SK-N-MC (cell line): ENCODE data around the gene TCEAL9.

Source experiments
- DNase-seq: peaks from one replicate; pipeline ENCODE4 v3.0.0-alpha.2; 2011; ENCODE audit warnings: low read depth, low spot score
- H3K27ac ChIP-seq: fragments of 200-600 bp; sonication (generic); 2 replicates; pipeline ENCODE4 v1.5.1; 2016; ENCODE audit warnings: mixed run types
- H3K36me3 ChIP-seq: fragments of 200-600 bp; sonication (generic); 2 replicates; pipeline ENCODE4 v1.6.1; 2017; ENCODE audit warnings: antibody characterized with exemption, low read length, mixed read lengths; ENCODE audit not compliant: insufficient read depth
- H3K4me3 ChIP-seq: fragments of 200-600 bp; sonication (generic); 2 replicates; pipeline ENCODE4 v1.5.1; 2016
- H3K9ac ChIP-seq: fragments of 200-600 bp; sonication (generic); 2 replicates; pipeline ENCODE4 v1.8.0; 2017; ENCODE audit warnings: mixed run types, mixed read lengths; ENCODE audit not compliant: insufficient read length
- H3K9me3 ChIP-seq: fragments of 200-600 bp; sonication (generic); 2 replicates; pipeline ENCODE4 v1.6.1; 2017; ENCODE audit warnings: low read depth, mild to moderate bottlenecking, antibody characterized with exemption, low read length, moderate library complexity, mixed read lengths
- EZH2 ChIP-seq: fragments of 200-600 bp; sonication (generic); IDR thresholded peaks from one replicate; pipeline ENCODE4 v1.6.1; 2017; ENCODE audit warnings: antibody characterized with exemption
- FOXP2 ChIP-seq: optimal IDR thresholded peaks from 2 replicates; pipeline ENCODE3; 2011; ENCODE audit warnings: mild to moderate bottlenecking, moderate library complexity; ENCODE audit not compliant: insufficient read depth; ENCODE audit errors: extremely low read length, control extremely low read depth
- POLR2AphosphoS5 ChIP-seq: IDR thresholded peaks from 2 replicates; pipeline ENCODE4 v1.6.1; 2012; ENCODE audit warnings: mild to moderate bottlenecking, low read depth, low read length, borderline replicate concordance

The TCEAL9 gene, protein sequence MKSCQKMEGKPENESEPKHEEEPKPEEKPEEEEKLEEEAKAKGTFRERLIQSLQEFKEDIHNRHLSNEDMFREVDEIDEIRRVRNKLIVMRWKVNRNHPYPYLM

DNA sequence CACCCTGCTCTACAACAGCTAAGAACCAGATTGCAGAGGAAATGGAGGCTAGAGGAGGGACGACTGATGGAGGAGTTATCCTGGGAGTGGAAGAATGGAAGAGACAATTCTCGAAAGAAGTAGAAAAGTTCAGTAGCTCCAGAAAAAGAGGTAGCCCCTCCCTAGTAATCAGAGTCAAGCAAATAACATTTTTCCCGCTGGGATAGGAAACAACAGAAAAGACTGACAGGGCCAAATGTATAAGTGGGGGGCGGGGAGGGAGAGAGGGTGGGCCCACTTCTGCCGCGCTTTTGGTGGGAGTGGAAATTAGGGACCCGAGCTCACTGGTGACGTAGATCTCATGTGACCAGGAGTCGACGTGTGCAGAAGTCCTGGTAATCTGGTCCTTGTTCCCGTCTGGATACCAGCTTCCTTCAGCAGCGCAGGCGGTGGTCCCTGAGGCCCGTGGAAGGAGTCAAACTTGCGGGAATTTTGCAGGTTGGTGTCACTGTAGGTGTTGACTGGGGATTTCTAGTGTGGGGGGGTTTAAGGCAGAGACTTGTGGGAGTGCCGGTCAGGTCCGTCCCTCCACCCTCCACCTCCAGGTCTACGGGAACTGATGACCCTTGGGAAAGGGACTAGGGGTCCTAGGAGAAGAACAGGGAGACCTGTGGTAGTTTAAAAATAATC, at the start of gene TCEAL9:
TCEAL9 (plus strand) TSS at position 377 of the 669 bp plus-strand sequence. CDS start 1,179 bp downstream, outside the sequence.
- no peak for TF ChIP-seq EZH2
- TF ChIP-seq POLR2AphosphoS5, result peak; percentile 80
- peaks cover 7% of the 10 kb centered on the region for H3K36me3 ChIP-seq
- H3K27ac ChIP-seq, result peak within 1 kb of the TSS; percentile 76; the same call in 1 of the 2 replicates
- peak within 1 kb of the TSS; percentile 88 for H3K4me3 ChIP-seq
- H3K9ac ChIP-seq, result peak within 1 kb of the TSS; percentile 85
- no peak for DNase-seq
- H3K9me3 ChIP-seq, result no peaks in the 10 kb centered on the region

DNA sequence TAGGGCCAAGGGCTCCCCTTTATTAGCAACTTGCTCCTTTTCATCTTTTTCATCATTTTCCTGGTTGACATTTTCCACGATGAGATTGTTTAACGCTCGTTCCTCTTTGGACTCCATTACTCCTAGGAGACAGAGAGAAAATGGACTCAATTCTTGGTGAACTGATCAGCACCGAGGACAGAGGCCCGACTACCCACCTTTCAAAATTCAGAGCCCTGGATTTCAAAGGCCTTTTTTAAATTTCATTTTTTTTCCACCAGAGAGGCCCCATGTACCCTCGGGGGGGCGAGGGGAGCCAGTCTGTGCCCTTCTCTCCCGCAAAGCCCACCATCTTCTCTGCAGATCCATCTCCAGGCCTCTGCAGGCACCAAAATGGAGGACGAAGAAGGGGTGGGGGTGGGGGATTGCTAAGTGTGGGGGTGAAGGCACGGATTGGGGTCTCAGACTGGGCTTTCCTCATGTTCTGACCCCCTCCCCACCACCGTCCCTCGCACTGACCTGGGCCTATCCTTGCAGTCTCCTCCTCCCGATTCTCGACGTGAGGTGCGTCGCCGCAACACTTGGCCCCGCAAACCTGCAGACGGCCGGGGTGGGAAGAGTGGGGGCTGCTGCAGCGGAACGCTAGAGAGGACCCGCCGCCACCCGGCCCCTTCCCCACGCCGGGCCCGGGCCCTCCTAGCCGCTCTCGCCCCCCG, 46.3 kb upstream of the TCEAL9 start:
- no peaks in the 10 kb centered on the region for H3K9me3 ChIP-seq
- TF ChIP-seq EZH2 (no peak), POLR2AphosphoS5 (no peak), FOXP2 (no peak)
- no peaks in the 10 kb centered on the region for H3K36me3 ChIP-seq
- no peak overlapping the region for H3K9ac ChIP-seq
- no peak for DNase-seq
- H3K27ac ChIP-seq, result no peak overlapping the region
- peak overlapping the region; percentile 73 for H3K4me3 ChIP-seq

DNA sequence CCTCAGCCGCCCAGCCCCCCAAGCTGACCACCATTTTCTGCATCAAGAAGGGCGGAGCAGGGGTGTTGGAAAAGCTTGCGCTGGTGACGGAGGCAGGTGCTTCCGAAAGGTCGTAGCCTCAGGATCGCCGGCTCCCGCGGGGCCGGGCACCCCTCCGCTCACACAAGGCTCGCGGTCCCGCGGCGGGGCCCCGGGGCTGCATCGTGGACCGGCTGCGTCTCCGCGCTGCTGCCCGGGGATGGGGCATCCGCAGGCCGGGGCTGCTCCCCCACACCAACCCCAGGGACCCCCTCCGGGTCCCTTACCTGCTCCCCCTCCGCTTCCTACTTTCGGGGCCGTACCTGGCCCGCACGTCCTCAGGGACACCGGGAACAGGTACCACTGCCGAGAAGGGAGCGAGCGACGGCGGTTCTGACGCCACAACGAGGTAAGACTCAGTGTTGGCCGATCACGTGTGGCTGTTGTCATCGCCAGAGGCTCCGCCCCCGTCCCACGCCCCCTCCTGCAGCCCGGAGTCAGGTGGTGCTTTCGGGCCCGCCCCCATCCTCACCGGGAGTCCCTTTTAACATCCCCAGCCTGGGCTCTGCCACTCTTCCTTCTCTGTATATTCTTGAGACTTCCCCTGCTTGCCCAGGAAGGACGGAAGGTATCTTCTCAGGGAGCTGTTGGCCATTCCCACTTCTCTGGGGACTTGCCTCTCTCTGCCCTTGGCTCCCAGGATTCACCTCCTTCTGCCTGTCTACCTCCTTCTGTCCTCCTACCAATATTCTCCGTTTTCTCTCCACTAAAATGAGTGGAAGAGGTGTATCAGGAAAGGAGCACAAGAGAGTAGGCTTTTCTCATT, 45.5 kb upstream of the TCEAL9 start, which contains the start of gene BEX2:
BEX2 (minus strand) TSS at position 436 of the 844 bp plus-strand sequence. CDS start 1,014 bp downstream, outside the sequence.
- Histone ChIP-seq H3K36me3 (no peaks in the 10 kb centered on the region), H3K9ac (no peak within 1 kb of the TSS), H3K4me3 (peak within 1 kb of the TSS; percentile 73), H3K9me3 (no peaks in the 10 kb centered on the region), H3K27ac (no peak within 1 kb of the TSS)
- no peak for DNase-seq
- TF ChIP-seq EZH2 (no peak), POLR2AphosphoS5 (no peak), FOXP2 (no peak)

DNA sequence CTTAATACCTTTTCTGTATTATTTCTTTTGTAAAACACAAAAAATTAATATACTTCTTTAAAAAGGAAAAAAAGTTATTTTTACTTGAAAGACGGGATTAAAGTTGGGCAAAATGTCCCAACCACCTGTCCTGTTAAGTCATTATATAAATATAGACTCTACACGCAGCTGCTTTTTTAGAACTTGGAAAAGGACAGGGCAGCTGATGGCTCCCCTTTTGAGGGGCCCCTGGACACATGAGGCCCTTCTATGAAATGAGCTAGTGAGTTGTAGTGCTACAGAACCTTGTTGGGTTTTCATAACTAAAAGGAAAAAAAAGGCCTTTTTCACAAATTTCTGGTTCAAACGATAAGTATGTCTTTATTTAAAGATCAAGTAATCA, 44.9 kb upstream of the TCEAL9 start:
- no peak overlapping the region for H3K4me3 ChIP-seq
- no peak for DNase-seq
- TF ChIP-seq EZH2 (no peak), POLR2AphosphoS5 (no peak), FOXP2 (no peak)

DNA sequence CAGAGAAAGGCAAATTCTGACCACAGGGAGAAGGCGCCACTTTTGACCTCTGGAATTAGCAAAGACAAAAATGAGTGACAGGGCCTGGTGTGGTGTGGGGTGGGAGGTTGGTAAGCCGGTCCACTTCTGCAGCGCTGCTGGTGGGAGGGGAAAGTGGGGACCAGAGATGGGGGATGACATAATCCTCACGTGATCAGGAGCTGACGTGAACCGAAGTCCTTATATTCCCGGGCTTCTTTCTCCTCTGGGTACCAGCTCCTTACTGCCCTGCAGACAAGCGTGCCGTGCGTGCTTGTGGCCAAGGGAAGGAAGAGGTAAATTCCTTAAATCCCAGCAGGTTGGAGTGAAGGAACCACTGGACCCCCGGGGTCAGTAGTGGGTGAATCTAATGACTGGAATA, 26.3 kb upstream of the TCEAL9 start, which contains the start of gene TCEAL7:
TCEAL7 (plus strand) TSS at position 249 of the 400 bp plus-strand sequence. CDS start 1,165 bp downstream, outside the sequence.
- Histone ChIP-seq H3K36me3 (no peaks in the 10 kb centered on the region), H3K9me3 (no peaks in the 10 kb centered on the region), H3K4me3 (no peak within 1 kb of the TSS), H3K27ac (no peak within 1 kb of the TSS), H3K9ac (no peak within 1 kb of the TSS)
- no peak for TF ChIP-seq FOXP2
- TF ChIP-seq EZH2, result no peak
- no peak for TF ChIP-seq POLR2AphosphoS5
- DNase-seq, result no peak

More for the DNA sequence above, 44.9 kb upstream of the TCEAL9 start:
- Histone ChIP-seq H3K9me3 (no peaks in the 10 kb centered on the region), H3K9ac (no peak overlapping the region), H3K36me3 (no peaks in the 10 kb centered on the region), H3K27ac (no peak overlapping the region)

DNA sequence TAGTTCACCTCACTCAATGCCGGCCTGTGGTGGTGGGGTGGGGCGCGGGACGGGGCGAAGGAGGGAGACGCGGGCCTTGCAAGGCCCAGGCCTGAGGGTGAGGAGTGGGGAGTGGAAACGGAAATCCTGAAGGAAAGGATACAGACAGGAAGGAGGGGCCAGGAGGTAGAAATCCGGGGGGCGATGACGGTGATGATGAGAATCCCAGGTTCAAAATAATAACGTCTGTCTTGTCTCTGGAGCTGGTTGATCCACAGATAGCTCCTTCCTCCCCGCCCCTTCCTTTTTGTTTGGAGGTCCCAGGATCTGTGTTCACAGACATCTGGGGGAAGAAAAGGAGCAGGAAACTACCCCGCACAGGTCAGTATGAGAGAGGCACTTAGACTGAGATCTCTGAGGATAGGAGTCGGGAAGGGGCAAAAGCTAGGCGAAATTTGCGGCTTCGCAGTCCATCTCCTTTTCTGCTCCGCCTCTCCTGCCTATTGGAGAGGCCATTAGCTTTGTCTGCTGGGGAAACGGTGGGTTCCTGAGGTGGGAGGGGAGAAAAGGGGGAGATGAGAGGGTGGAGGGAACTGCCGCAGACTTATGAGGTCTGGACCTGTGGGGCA, 25.5 kb upstream of the TCEAL9 start:
- H3K27ac ChIP-seq, result no peak overlapping the region
- H3K9me3 ChIP-seq, result no peaks in the 10 kb centered on the region
- no peak overlapping the region for H3K9ac ChIP-seq
- no peak overlapping the region for H3K4me3 ChIP-seq
- H3K36me3 ChIP-seq, result no peaks in the 10 kb centered on the region
- TF ChIP-seq FOXP2, result no peak
- TF ChIP-seq POLR2AphosphoS5, result no peak
- no peak for TF ChIP-seq EZH2
- no peak for DNase-seq

DNA sequence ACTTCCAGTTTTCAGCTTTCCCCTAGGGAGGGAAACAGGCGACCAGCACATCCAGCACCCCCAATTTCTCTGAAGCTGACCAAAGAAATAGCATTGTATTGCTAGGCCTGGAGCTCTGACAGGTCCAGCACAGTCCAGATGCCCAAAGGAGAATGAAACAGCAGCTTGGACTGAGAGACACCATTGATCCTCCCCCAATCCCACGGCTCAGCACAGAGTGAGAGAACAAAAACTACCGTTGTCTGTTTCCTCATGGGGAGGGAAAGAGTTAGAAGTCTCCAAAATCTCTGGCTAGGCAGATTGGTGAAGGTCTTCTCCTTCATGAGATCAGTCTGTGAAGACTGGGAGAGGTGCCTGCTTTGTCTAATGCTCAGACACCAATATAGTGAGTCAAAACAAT, 17.6 kb upstream of the TCEAL9 start:
- DNase-seq, result no peak
- no peak for TF ChIP-seq EZH2
- TF ChIP-seq FOXP2, result no peak
- no peak for TF ChIP-seq POLR2AphosphoS5
- H3K4me3 ChIP-seq, result no peak overlapping the region

DNA sequence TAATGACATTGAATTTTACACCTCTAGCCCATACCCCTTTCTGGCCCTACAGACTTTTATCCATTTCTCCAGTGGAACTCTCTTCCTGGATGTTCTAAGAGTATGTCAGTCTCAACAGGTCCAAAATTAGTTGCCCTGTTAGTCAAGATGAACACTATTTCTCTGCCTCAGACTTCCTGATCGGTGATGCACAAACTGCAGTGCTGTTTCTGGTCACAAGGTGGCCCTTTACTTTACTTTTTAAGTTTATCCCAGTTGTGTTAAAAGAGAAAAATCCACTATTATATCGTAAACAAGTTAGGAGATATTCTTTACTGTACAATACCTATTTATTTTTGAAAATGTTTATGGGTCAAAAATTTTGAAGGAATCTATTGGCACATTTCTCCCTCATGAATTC, 13.2 kb upstream of the TCEAL9 start:
- DNase-seq, result no peak
- H3K27ac ChIP-seq, result no peak overlapping the region
- H3K9me3 ChIP-seq, result no peaks in the 10 kb centered on the region
- no peak overlapping the region for H3K4me3 ChIP-seq
- TF ChIP-seq EZH2, result no peak
- TF ChIP-seq POLR2AphosphoS5, result no peak
- TF ChIP-seq FOXP2, result no peak
- H3K36me3 ChIP-seq, result no peaks in the 10 kb centered on the region
- no peak overlapping the region for H3K9ac ChIP-seq

More for the DNA sequence above, 17.6 kb upstream of the TCEAL9 start:
- H3K27ac ChIP-seq, result no peak overlapping the region
- no peak overlapping the region for H3K9ac ChIP-seq
- no peaks in the 10 kb centered on the region for H3K9me3 ChIP-seq
- H3K36me3 ChIP-seq, result no peaks in the 10 kb centered on the region
